Measurements from ENCODE around the gene GPR160.

DNA sequence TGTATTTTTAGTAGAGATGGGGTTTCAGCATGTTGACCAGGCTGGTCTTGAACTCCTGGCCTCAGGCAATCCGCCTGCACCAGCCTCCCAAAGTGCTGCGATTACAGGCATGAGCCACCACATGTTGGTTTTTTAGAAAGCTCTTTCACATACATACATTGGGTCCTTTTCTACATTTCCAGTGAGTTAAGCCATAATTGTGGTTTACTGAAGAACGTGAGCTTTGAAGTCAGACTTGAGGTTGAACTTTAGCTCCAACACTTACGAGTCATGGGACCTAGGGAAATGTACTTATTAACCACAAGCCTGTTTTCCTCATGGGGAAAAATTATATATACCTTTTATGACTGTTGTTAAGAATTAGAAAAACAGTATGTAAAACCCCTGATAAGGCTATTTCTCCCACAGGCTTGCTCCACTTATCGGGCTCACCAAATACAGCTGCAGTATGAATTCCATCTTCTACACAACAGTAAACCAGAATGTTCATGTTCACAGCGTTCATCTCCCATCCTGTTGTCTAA is 39.0 kb downstream of the GPR160 start:
- TF ChIP-seq, protein P1, sequence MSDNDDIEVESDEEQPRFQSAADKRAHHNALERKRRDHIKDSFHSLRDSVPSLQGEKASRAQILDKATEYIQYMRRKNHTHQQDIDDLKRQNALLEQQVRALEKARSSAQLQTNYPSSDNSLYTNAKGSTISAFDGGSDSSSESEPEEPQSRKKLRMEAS (IDR thresholded peaks at IDR 0.05): no peak
- TF ChIP-seq EP300 (IDR thresholded peaks at IDR 0.05; ENCODE audit: borderline replicate concordance) (no peak), NFIC (IDR thresholded peaks at IDR 0.05) (no peak), RAD21 (IDR thresholded peaks at IDR 0.05; ENCODE audit: low read depth) (no peak), TEAD4 (IDR thresholded peaks at IDR 0.05) (no peak), TAF1 (IDR thresholded peaks at IDR 0.05; ENCODE audit: low read depth) (no peak), YY1 (IDR thresholded peaks at IDR 0.05; ENCODE audit: low read depth) (no peak), EGR1 (IDR thresholded peaks at IDR 0.05) (no peak), CREB1 (IDR thresholded peaks at IDR 0.05; ENCODE audit: low read depth) (no peak)
- TF ChIP-seq, protein P2, sequence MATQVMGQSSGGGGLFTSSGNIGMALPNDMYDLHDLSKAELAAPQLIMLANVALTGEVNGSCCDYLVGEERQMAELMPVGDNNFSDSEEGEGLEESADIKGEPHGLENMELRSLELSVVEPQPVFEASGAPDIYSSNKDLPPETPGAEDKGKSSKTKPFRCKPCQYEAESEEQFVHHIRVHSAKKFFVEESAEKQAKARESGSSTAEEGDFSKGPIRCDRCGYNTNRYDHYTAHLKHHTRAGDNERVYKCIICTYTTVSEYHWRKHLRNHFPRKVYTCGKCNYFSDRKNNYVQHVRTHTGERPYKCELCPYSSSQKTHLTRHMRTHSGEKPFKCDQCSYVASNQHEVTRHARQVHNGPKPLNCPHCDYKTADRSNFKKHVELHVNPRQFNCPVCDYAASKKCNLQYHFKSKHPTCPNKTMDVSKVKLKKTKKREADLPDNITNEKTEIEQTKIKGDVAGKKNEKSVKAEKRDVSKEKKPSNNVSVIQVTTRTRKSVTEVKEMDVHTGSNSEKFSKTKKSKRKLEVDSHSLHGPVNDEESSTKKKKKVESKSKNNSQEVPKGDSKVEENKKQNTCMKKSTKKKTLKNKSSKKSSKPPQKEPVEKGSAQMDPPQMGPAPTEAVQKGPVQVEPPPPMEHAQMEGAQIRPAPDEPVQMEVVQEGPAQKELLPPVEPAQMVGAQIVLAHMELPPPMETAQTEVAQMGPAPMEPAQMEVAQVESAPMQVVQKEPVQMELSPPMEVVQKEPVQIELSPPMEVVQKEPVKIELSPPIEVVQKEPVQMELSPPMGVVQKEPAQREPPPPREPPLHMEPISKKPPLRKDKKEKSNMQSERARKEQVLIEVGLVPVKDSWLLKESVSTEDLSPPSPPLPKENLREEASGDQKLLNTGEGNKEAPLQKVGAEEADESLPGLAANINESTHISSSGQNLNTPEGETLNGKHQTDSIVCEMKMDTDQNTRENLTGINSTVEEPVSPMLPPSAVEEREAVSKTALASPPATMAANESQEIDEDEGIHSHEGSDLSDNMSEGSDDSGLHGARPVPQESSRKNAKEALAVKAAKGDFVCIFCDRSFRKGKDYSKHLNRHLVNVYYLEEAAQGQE (IDR thresholded peaks at IDR 0.05; ENCODE audit: low read depth): no peak
- TF ChIP-seq, protein P3, sequence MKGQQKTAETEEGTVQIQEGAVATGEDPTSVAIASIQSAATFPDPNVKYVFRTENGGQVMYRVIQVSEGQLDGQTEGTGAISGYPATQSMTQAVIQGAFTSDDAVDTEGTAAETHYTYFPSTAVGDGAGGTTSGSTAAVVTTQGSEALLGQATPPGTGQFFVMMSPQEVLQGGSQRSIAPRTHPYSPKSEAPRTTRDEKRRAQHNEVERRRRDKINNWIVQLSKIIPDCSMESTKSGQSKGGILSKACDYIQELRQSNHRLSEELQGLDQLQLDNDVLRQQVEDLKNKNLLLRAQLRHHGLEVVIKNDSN (IDR thresholded peaks at IDR 0.05): no peak
